ENCODE measurements around the gene ADAM10. TPM values are rescaled to one million over a fixed set of nuclear protein-coding genes. Genes with fewer than 3 reads are reported as not detected.

ADAM10 gene
- total and polyA plus RNA-seq, 2 of the 8 experiments (the other 6 are each of a cell fraction or from before 2014, with no cell fraction given), result 46.5 to 163 TPM

- peaks cover 0 to 5% (median 1%) of the 10 kb centered on the region in 4 experiments; a peak in 3 of 8 replicates for H3K36me3 ChIP-seq (ENCODE audit: control insufficient read depth in 2 of 4, insufficient read depth in 4 of 4, low read length in 3 of 4)
- no peak overlapping the region for H2BK20ac ChIP-seq (ENCODE audit: low read length)
- DNase-seq (ENCODE audit: low read depth in 1 of 2, low spot score in 2 of 2) (no peak), FAIRE-seq (peak; percentile 63)
- no peak overlapping the region for H2BK15ac ChIP-seq (ENCODE audit: low read length)
- no peak overlapping the region for H4K5ac ChIP-seq (ENCODE audit: insufficient read length, low read depth, low read length)
- H3K18ac ChIP-seq (ENCODE audit: extremely low read depth, low read length), result no peak overlapping the region
- no peaks in the 10 kb centered on the region for H4K20me1 ChIP-seq (replicated peaks in 1 of 2; ENCODE audit: control insufficient read depth in 1 of 2, insufficient read depth in 2 of 2, low read length in 2 of 2)
- no peaks in the 10 kb centered on the region for H3K9me3 ChIP-seq (ENCODE audit: insufficient read depth in 2 of 2, low read depth in 1 of 2, low read length in 1 of 2)
- H4K91ac ChIP-seq (replicated peaks; ENCODE audit: insufficient read length, low read length), result no peak overlapping the region
- no peak overlapping the region for H3K4me2 ChIP-seq (ENCODE audit: insufficient read depth in 1 of 2, low read depth in 2 of 2, low read length in 2 of 2)
- peaks cover 0 to 8% (median 4%) of the 10 kb centered on the region in 4 experiments; a peak in 4 of 7 replicates for H3K4me1 ChIP-seq (replicated peaks in 1 of 4; ENCODE audit: control insufficient read depth in 3 of 4, insufficient read depth in 4 of 4, low read length in 3 of 4)
- H3K27me3 ChIP-seq (replicated peaks in 1 of 4; ENCODE audit: control insufficient read depth in 3 of 4, extremely low read depth in 1 of 4, insufficient read depth in 3 of 4, low read length in 3 of 4), result no peaks in the 10 kb centered on the region
- no peak overlapping the region for H3K4me3 ChIP-seq (ENCODE audit: extremely low read depth in 1 of 4, insufficient read depth in 2 of 4, low read depth in 3 of 4, low read length in 4 of 4)
- no peak overlapping the region for H2AFZ ChIP-seq (ENCODE audit: low read length)
- no peak overlapping the region for H3K9ac ChIP-seq (replicated peaks in 1 of 4; ENCODE audit: extremely low read depth in 1 of 4, low read depth in 3 of 4, low read length in 3 of 4)
- no peak overlapping the region for H3K56ac ChIP-seq (replicated peaks; ENCODE audit: insufficient read length, low read depth, low read length)
- CTCF ChIA-PET (ENCODE audit: partially characterized antibody), result interaction anchor here (1.0 kb wide), 1 partner anchor 94 kb away, joined by 3 read pairs; no protein-coding TSS in a partner anchor
- no peak overlapping the region for H4K8ac ChIP-seq (ENCODE audit: extremely low read depth, insufficient read depth, low read length)
- H2AK5ac ChIP-seq (ENCODE audit: low read depth, low read length), result no peak overlapping the region; the same call in 1 of the 2 replicates
- no peak overlapping the region for H2BK120ac ChIP-seq (replicated peaks; ENCODE audit: low read depth, low read length)
- no peak overlapping the region for H2BK5ac ChIP-seq (ENCODE audit: low read depth, low read length)
- H3K79me1 ChIP-seq (ENCODE audit: low read depth, low read length), result no peaks in the 10 kb centered on the region
- no peak overlapping the region for H3K4ac ChIP-seq (replicated peaks; ENCODE audit: insufficient read length, low read depth, low read length)
- H3K14ac ChIP-seq (ENCODE audit: insufficient read length), result no peak overlapping the region
- no peaks in the 10 kb centered on the region for H3K23me2 ChIP-seq (ENCODE audit: low read depth, low read length)
- no peaks in the 10 kb centered on the region for H3K79me2 ChIP-seq (ENCODE audit: control insufficient read depth in 1 of 2, insufficient read depth in 2 of 2, low read length in 2 of 2)
- no peak overlapping the region for H2BK12ac ChIP-seq (ENCODE audit: low read depth, low read length)
- POLR2A ChIA-PET (ENCODE audit: partially characterized antibody), result interaction anchor here (1.0 kb wide), 1 partner anchor 105 kb away, joined by 3 read pairs; the partner anchor contains the start of gene MINDY2
- no peak overlapping the region for H3K23ac ChIP-seq (ENCODE audit: insufficient read length)
- WGBS, 2 experiments (ENCODE audit: extremely low coverage in 1 of 2, insufficient coverage in 1 of 2, insufficient read length in 1 of 2, insufficient replicate concordance in 2 of 2, low coverage in 1 of 2, low lambda C conversion rate in 2 of 2, missing lambda C conversion rate in 1 of 2), result 90% methylated on average over 2 of the region's 2 CpGs; no CpG with 5 or more reads in 1 of the 2 experiments
- no peak overlapping the region for H3K27ac ChIP-seq (ENCODE audit: low read depth, low read length)
- TF ChIP-seq RFX5 (IDR thresholded peaks at IDR 0.05; ENCODE audit: borderline replicate concordance, low read depth, low read length), result no peak
These were observed 83.8 kb downstream of the ADAM10 start for GRCh38 chr15:58665672-58666071.

Measured in H1 (cell line).